GM19468 (cell line): Measurements from ENCODE around the gene WSB1.
"Not testable (repeated sequence)": the region's sequence is repeated elsewhere in the genome, so short reads cannot be mapped to it uniquely, and the experiment has no call there.

Experiments used
- ATAC-seq: cut with Tn5 transposase; IDR thresholded peaks from one replicate; pipeline ENCODE4 v1.9.1; 2021; ENCODE audit warnings: mild to moderate bottlenecking, moderate library complexity, moderate number of reproducible peaks; ENCODE audit not compliant: unreplicated experiment; ENCODE audit errors: extremely low read depth

Gene WSB1

GRCh38 chr17:27276653-27277156 is 17.2 kb upstream of the WSB1 start:
- no peak for ATAC-seq

GRCh38 chr17:27279132-27279531 is 14.8 kb upstream of the WSB1 start:
- ATAC-seq = not testable (repeated sequence)

GRCh38 chr17:27280527-27280926 is 13.4 kb upstream of the WSB1 start:
- ATAC-seq = no peak

- no peak for ATAC-seq
These were observed 12.5 kb upstream of the WSB1 start for GRCh38 chr17:27281438-27281837.

- no peak for ATAC-seq
These were observed 11.8 kb upstream of the WSB1 start for GRCh38 chr17:27282054-27282551.

DNA sequence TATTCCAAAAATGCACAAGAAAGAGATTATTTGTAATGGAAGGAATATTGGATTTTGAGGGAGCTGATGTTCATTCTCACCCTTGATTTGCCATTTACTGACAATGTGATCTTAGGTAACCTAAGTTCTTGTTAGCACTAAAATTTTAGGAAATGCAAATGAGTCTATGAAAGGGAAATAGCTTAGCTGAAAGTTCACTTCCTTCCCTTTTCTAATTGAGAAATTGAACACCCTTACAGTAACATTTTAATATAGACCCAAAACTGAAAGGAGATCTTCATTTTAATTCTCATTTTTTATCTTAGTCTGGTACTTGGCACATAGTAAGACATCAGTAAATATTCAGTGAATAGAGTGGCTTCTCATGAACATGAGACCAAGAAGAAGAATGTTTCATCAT is 10.9 kb upstream of the WSB1 start:
- no peak for ATAC-seq

DNA sequence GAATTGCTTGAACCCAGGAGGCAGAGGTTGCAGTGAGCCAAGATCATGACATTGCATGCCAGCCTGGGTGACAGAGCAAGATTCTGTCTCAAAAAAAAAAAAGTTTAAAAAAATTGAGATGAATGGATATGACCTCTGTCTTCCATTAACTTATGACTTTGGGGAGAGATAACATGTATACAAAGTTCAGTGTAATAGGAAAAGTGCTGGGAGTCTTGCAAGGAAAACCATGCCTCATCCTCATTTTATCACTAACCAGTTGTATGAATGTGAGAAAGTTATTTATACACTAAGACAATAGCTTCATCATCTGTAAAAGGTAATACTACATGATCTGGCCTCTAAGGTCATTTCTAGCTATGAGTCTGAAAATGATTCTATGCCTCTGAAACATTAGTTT is 10.2 kb upstream of the WSB1 start:
- no peak for ATAC-seq

GRCh38 chr17:27284811-27285415 is 9.0 kb upstream of the WSB1 start:
- ATAC-seq = no peak

DNA sequence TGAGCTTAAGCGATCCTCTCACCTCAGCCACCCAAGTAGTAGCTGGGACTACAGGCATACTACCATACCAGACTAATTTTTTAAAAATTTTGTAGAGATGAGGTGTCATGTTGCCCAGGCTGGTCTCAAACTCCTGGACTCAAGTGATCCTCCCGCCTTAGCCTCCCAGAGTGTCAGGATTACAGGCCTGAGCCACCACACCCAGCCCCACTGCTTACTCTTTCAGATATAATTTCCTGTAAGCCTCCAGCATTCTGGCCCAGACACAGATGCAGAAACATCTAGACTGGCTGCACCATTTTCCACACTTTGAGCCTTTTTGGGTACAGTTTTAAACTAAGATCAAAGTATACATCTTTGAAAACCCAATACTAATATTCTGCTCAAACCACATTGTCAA is 8.4 kb upstream of the WSB1 start:
- no peak for ATAC-seq

GRCh38 chr17:27288183-27288582 is 5.7 kb upstream of the WSB1 start:
- ATAC-seq = no peak

- ATAC-seq = no peak
These were observed 4.1 kb upstream of the WSB1 start for GRCh38 chr17:27289856-27290255.

- no peak for ATAC-seq
These were observed 2.9 kb upstream of the WSB1 start for GRCh38 chr17:27290916-27291598.

- no peak for ATAC-seq
These were observed 486 bp upstream of the WSB1 start for GRCh38 chr17:27293359-27293897.

DNA sequence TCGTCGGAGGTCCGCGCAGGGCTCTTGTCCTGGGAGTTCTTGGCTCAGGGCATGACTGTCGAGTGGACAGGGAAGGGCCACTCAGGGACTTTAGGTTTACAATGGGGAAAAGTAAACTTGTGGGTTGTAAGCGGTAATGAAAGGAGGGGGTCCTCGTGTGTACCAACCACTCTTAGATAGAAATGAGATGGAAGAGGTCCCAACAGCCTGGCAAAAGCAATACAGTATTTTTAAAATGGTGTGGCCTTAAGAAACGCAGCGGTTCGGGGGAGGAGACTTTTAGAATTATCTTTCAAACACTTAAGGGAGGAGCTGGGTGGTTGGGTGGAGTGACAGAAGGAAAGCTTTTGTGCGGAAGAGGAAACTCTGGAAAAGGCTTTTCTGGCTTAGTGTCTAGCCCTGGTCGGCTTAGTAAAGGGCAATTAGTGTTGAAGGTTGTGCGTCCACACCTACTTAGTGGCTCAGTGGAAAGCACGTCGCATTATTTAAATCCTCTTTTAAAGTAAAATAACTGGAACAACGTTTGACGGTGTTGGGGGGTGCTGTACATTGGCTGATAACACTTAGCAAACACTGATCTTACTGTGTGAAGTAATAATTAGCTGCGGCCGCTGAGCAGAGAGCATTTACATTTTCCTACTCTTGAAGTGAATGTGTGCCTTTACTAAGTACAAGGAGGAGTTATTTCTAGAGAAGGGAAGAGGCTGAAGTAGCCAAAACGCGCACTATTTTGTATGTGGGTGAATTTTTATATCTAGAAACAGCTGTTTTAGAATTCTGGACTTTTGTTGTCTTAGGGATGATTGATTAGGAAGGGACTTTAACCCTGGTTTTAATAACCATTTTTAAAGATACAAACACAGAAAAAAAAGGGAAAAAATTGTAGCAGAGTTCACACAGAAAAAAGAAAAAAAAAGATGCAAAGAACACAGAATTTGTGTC is 1.0 kb downstream of the WSB1 start:
- ATAC-seq = peak; percentile 27

DNA sequence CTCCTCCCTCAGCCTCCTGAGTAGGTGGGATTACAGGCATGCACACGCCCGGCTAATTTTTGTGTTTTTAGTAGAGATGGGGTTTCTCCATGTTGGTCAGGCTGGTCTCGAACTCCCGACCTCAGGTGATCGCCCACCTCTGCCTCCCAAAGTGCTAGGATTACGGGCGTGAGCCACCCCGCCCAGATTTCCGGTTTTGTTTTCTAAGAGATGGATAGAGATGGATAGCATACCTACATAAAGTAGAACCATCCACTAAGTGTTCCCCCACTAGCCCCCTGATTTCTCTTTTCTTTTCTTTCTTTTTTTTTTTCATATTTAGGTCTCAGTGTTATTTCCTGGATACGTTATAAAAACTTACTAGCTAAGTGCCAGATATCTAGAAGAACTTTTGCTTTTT is 2.0 kb downstream of the WSB1 start:
- ATAC-seq = no peak

GRCh38 chr17:27296428-27296979 is 2.6 kb downstream of the WSB1 start:
- no peak for ATAC-seq

DNA sequence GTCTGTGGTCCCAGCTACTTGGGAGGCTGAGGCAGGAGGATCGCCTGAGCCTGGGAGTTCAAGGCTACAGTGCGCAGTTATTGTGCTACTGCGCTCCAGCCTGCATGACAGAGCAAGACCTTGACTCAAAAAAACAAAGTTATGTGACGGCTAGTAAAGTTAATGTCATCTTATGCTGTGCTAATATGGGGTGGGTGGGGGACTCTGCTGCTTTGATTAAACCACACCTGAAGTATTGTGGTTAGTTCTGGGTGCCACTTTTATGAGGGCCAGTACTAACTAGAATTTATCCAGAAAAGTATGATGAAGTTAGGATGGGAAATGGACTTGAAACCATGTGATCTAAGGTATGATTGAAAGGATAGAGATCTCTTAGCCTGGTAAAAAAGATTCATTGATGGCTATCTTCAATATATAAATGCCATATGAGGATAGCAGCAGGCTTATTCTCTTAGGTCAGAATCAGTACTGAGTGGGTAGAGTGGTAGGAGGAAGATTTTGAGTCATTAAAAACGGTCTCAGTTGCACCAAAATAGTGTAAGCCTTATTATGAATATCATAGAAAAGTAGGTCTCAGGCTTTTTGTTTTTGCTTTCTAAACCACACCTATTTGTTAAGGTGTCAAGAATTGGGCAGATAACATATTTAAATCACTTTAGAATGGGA is 5.6 kb downstream of the WSB1 start:
- no peak for ATAC-seq

GRCh38 chr17:27303734-27304133 is 9.8 kb downstream of the WSB1 start:
- no peak for ATAC-seq

DNA sequence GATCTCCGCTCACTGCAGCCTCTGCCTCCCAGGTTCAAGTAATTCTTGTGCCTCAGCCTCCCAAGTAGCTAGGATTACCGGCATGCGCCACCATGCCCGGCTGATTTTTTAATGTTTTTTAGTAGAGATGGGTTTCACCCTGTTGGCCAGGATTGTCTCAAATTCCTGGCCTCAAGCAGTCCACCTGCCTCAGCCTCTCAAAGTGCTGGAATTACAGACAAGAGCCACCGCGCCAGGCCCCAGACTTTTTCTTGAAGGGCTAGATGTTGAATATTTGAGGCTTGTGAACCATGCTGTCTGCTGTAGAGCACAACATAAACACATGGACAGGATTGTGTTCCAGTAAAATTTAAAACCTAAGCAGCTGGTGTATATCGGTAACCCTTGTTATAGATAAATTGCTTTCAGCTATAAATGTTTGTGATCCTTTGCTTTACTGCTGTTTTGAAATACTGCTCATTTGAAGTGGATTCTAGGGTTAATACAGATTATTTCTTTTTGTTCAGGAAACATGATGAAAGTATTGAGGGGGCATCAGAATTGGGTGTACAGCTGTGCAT is 12.4 kb downstream of the WSB1 start:
- ATAC-seq = no peak
